Pancreas (tissue), 10 donors: ENCODE data around the gene CUX1. TPM values are rescaled to one million over a fixed set of nuclear protein-coding genes. Genes with fewer than 3 reads are reported as not detected.

Source experiments
- ATAC-seq, 4 donors: fragments of 200-7000 bp; cut with Tn5 transposase; one replicate each; pipeline versions ENCODE4 v1.8.0 to v1.9.1; 2020; ENCODE audit warnings: mild to moderate bottlenecking in 4 of 4, moderate library complexity in 4 of 4
- DNase-seq, 6 donors: peaks; one replicate each; pipeline ENCODE4 v3.0.0-alpha.2; 2020
- FAIRE-seq: peaks from 2 replicates; lab custom pipeline; 2012; peaks lifted over from hg19 to GRCh38; lab: Jason Lieb, UNC
- H3K27ac ChIP-seq, 4 donors: fragments of 200-600 bp; sonication (generic); 1 replicate in 3 of 4; 2 replicates in 1 of 4; pipeline versions ENCODE4 v1.5.0 to v1.8.0; 2020
- H3K27me3 ChIP-seq, 4 donors: fragments of 200-600 bp; one replicate each; pipeline ENCODE4 v1.8.0; 2021
- H3K36me3 ChIP-seq, 3 donors: fragments of 200-600 bp; sonication (generic) in 1 of 3; one replicate each; pipeline versions ENCODE4 v1.5.0 to v1.8.0; 2020 to 2021
- H3K4me1 ChIP-seq, 3 donors: fragments of 200-600 bp; one replicate each; pipeline ENCODE4 v1.8.0; 2021
- H3K4me3 ChIP-seq, 4 donors: fragments of 200-600 bp; sonication (generic) in 2 of 4; one replicate each; pipeline versions ENCODE4 v1.5.0 to v1.8.0; 2020 to 2021
- H3K9me3 ChIP-seq, 4 donors: fragments of 200-600 bp; one replicate each; pipeline ENCODE4 v1.8.0; 2021
- WGBS, 2 donors: extraction: QIAGEN DNeasy Blood & Tissue Kit; methylation state at CpG; one replicate each; pipeline ENCODE4 v1.1.7; 2013; 5-methylcytosine and 5-hydroxymethylcytosine counted together
- intact Hi-C, 3 donors: fragments of 100-400 bp; cut with DNase I; formaldehyde crosslinking; loops; one replicate each; pipeline versions ENCODE4 v1.11.1 to v1.14.2; 2022
- polyA plus RNA-seq, 2 donors: library from polyadenylated mRNA; stranded (reverse); fragments of 200-250 nt; gene quantifications; one replicate each; pipeline ENCODE4 v1.2.3, GENCODE V29; 2013
- total RNA-seq, 6 donors: library from RNA; stranded (reverse); fragmentation: NEBNext Ultra II Directional in 4 of 6; extraction: Animal tissue kit (Norgen Biotek cat#: 25700) in 4 of 6; gene quantifications; one replicate each; pipeline versions ENCODE4 v1.2.1 to v1.2.4, GENCODE V29; 2021 to 2023
- TF ChIP-seq, protein P1 (sequence below), 4 donors: fragments of 200-600 bp; sonication (generic) in 3 of 4; IDR thresholded peaks; one replicate each; pipeline versions ENCODE4 v1.5.0 to v1.8.0; 2021; ENCODE audit warnings: antibody characterized with exemption in 4 of 4
- donor health status: healthy with polysubstance abuse.
- donor health status: DM: no; HTN: no; CAD: no; lungs with moderate emphysema.
- donor health status: DM: no; HTN: no; CAD: no.
- donor health status: control.
- donor health status: control.
- donor health status: Bipolar disorder and iron deficiency.
- donor health status: DM: yes; HTN: yes; CAD: no.
- donor health status: DM: no; HTN: no; CAD: no.
- donor health status: DM: no; HTN: no; CAD: no.
- donor health status: DM: yes; HTN: yes; CAD: no.

The CUX1 gene
- total and polyA plus RNA-seq, 8 donors = 18.9 to 61.2 (median 45.1) TPM

DNA sequence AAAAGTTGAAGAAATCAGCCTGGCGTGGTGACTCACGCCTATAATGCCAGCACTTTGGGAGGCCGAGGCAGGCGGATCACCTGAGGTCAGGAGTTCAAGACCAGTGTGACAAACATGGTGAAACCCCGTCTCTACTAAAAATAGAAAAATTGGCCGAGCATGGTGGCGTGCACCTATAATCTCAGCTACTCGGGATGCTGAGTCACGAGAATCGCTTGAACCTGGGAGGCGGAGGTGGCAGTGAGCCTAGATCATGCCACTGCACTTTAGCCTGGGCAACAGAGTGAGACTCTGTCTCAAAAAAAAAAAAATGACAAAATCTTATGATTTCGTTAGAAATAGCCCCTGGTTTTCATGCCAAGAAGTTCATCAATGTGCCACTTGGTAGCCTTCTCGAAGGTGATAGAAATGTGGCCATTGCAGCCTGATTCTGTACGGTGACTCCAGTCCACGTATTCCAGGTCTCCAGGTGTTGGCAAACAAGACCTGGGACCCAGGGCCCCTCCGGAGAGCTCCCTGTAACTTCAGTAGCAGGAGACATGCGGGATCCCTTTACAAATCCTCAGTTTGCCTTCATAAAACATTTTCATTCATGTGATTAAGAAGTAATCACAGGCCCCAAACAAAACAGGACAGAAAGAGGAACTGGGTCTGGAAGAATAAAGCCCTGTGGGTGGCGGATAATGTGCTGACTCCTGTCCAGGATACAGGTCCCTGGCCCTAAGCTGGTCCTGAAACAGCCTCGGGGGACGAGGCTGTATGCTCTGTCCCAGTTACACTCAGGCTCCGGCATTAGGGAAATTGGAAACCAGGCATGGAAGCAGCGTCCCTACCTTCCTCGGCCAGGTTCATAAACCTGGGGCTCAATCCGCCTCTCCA is 262.0 kb downstream of the CUX1 start:
- Histone ChIP-seq H3K27ac (no peak overlapping the region), H3K36me3 (no peaks in the 10 kb centered on the region), H3K27me3 (no peaks in the 10 kb centered on the region), H3K4me3 (no peak overlapping the region), H3K9me3 (no peaks in the 10 kb centered on the region), H3K4me1 (no peaks in the 10 kb centered on the region)
- intact Hi-C loops = no loop called here
- FAIRE-seq (no peak), DNase-seq (no peak), ATAC-seq (no peak)
- 90% methylated on average over 24 of the region's 24 CpGs for WGBS, 2 donors
- TF ChIP-seq, protein P1, sequence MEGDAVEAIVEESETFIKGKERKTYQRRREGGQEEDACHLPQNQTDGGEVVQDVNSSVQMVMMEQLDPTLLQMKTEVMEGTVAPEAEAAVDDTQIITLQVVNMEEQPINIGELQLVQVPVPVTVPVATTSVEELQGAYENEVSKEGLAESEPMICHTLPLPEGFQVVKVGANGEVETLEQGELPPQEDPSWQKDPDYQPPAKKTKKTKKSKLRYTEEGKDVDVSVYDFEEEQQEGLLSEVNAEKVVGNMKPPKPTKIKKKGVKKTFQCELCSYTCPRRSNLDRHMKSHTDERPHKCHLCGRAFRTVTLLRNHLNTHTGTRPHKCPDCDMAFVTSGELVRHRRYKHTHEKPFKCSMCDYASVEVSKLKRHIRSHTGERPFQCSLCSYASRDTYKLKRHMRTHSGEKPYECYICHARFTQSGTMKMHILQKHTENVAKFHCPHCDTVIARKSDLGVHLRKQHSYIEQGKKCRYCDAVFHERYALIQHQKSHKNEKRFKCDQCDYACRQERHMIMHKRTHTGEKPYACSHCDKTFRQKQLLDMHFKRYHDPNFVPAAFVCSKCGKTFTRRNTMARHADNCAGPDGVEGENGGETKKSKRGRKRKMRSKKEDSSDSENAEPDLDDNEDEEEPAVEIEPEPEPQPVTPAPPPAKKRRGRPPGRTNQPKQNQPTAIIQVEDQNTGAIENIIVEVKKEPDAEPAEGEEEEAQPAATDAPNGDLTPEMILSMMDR (IDR thresholded peaks at IDR 0.05) = no peak

DNA sequence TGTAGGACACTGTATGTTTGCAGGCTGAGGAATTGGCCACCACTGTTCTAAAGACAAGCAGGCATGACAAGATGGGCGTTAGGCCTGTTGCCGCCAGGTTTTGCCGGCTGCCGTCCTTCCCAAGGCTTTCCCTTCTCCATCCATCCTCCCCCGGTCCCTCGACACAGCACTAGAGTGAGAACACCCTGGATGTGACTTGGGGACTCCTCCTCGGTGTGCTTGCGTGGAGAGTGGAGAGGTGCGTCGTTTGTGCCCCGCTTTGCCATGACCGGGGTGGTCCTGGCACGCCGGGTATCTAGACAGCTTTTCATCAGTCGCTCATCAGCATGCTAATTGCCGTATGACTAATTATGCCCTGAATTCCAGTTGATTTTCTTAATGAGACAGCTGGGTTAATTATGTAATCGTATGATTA is 262.6 kb downstream of the CUX1 start:
- FAIRE-seq = no peak
- Histone ChIP-seq H3K27me3 (no peaks in the 10 kb centered on the region), H3K27ac (no peak overlapping the region), H3K4me3 (no peak overlapping the region), H3K4me1 (no peaks in the 10 kb centered on the region), H3K36me3 (no peaks in the 10 kb centered on the region), H3K9me3 (no peaks in the 10 kb centered on the region)
- intact Hi-C loops = no loop called here
- no peak for DNase-seq
- ATAC-seq = no peak
- 90 to 91% methylated on average over 17 of the region's 17 CpGs for WGBS, 2 donors
- TF ChIP-seq, protein P1 (IDR thresholded peaks at IDR 0.05) = no peak

DNA sequence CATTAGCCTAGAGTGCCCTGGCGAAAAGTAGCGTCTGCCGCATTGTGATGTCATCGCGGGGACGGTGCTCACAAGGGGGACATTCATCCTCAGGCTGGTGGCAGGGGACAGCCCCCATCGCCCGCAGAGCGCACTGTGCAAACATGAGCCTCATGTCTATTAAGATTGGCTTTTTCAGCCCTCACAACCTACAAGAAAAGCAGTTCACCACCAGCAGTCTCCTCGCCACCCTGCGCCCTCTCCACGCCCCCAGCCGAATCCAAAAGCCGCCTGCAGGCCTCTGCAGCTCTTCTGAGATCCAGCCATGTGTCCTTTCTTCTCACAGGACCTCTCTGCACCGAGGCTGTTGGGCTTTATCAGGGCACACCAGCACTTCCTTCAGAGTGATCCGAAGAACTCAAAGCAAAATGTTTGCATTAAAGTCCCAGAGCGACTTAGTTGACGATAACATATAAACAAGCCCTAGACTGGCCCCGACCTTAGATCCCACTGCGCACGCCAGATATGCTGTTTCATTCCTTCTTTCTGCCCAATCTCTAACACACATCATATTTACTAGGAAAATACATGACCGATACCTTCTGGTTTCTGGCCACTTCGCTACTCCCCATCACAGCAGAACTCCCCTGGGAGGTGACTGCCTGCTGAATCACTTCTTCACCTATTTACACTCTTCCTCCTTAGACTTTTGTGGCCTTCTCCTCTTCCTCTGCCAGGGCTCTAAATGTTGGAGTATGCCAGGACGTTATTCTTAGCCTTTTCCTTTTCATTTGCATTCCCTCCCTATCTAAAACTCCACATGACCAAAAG is 263.2 kb downstream of the CUX1 start:
- TF ChIP-seq, protein P1 (IDR thresholded peaks at IDR 0.05) = no peak
- no peak for FAIRE-seq
- Histone ChIP-seq H3K4me3 (no peak overlapping the region), H3K27me3 (no peaks in the 10 kb centered on the region), H3K4me1 (no peaks in the 10 kb centered on the region), H3K9me3 (no peaks in the 10 kb centered on the region), H3K27ac (no peak overlapping the region), H3K36me3 (no peaks in the 10 kb centered on the region)
- WGBS, 2 donors = 89 to 90% methylated on average over 24 of the region's 24 CpGs
- no peak for ATAC-seq
- intact Hi-C loops = no loop called here
- DNase-seq = no peak

DNA sequence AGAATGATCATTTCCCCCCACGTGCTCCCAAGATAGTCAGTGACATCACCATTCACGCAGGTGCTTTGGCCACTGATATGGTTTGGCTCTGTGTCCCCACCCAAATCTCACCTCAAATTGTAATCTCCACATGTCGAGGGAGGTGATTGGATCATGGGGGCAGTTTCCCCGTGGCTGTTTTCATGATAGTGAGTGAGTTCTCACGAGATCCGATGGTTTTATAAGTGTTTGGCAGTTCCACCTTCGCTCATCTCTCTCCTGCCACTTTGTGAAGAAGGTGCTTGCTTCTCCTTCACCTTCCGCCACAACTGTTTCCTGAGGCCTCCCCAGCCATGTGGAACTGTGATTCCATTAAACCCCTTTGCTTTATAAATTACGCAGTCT is 263.8 kb downstream of the CUX1 start:
- no peaks in the 10 kb centered on the region for H3K36me3 ChIP-seq
- ATAC-seq (no peak), DNase-seq (no peak), FAIRE-seq (no peak)
- no peaks in the 10 kb centered on the region for H3K4me1 ChIP-seq
- TF ChIP-seq, protein P1 (IDR thresholded peaks at IDR 0.05) = no peak
- no peaks in the 10 kb centered on the region for H3K9me3 ChIP-seq
- H3K27me3 ChIP-seq = no peaks in the 10 kb centered on the region
- no peak overlapping the region for H3K4me3 ChIP-seq
- intact Hi-C loops = no loop called here
- no peak overlapping the region for H3K27ac ChIP-seq
- 92% methylated on average over 9 of the region's 9 CpGs for WGBS, 2 donors
